Measurements from ENCODE around the gene PHACTR3.

PHACTR3 gene

DNA sequence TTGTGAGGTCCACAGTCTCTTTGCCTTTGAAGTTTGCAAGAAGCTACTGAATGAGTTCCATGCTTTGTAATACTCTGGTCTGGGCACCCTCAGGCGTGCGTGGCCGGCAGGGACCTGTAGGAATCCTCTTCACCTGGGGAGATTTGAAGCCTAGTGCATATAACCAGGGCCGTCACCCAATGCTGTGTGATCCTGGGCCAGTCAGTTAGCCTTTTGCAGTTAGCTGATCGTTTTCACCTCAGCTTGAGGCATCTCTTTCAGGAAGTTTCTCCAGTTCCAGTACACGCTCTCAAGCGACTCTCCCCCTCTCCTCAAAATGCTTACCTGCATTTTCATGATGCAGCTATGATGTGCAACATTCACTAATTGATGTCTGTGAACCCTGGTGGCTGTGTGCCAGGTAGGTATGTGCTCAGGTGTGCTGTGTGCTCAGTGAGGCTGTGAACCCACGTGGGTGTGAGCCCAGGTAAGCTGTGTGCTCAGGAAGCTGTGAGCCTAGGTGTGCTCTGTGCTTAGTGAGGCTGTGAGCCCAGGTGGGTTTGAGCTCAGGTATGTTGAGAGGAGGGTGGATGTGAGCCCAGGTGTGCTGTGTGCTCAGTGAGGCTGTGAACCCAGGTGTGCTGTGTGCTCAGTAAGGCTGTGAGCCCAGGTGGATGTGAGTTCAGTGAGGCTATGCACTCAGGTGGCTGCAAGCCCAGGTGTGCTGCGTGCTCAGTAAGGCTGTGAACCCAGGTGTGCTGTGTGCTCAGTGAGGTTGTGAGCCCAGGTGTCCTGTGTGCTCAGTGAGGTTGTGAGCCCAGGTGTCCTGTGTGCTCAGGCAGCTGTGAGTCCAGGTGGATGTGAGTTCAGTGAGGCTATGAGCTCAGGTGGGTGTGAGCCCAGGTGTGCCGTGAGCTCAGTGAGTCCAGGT, 120.4 kb downstream of the PHACTR3 start:
- no peaks in the 10 kb centered on the region for H3K9me3 ChIP-seq (ENCODE audit: control insufficient read depth in 1 of 2, low read length in 2 of 2)
- no peaks in the 10 kb centered on the region for H3K36me3 ChIP-seq (ENCODE audit: control insufficient read depth in 1 of 2, insufficient read depth in 2 of 2, low read length in 2 of 2)
- H3K4me3 ChIP-seq (ENCODE audit: low read depth in 1 of 2, low read length in 2 of 2): no peak overlapping the region
- H3K27me3 ChIP-seq (ENCODE audit: control insufficient read depth in 1 of 2, insufficient read depth in 2 of 2, low read length in 2 of 2): peaks cover 0 to 7% of the 10 kb centered on the region in 2 donors
- no peaks in the 10 kb centered on the region for H3K4me1 ChIP-seq (ENCODE audit: control insufficient read depth in 1 of 2, insufficient read depth in 2 of 2, low read length in 2 of 2)
- no peak overlapping the region for H3K9ac ChIP-seq (ENCODE audit: low read depth in 1 of 2, low read length in 2 of 2)
- no peak overlapping the region for H3K27ac ChIP-seq (ENCODE audit: low read depth, low read length)

GRCh38 chr20:59725476-59726280, 121.3 kb downstream of the PHACTR3 start:
- H3K9me3 ChIP-seq (ENCODE audit: control insufficient read depth in 1 of 2, low read length in 2 of 2): no peaks in the 10 kb centered on the region
- H3K36me3 ChIP-seq (ENCODE audit: control insufficient read depth in 1 of 2, insufficient read depth in 2 of 2, low read length in 2 of 2): no peaks in the 10 kb centered on the region
- H3K9ac ChIP-seq (ENCODE audit: low read depth in 1 of 2, low read length in 2 of 2): no peak overlapping the region
- H3K4me3 ChIP-seq (ENCODE audit: low read depth in 1 of 2, low read length in 2 of 2): no peak overlapping the region
- no peaks in the 10 kb centered on the region for H3K4me1 ChIP-seq (ENCODE audit: control insufficient read depth in 1 of 2, insufficient read depth in 2 of 2, low read length in 2 of 2)
- no peak overlapping the region for H3K27ac ChIP-seq (ENCODE audit: low read depth, low read length)
- H3K27me3 ChIP-seq (ENCODE audit: control insufficient read depth in 1 of 2, insufficient read depth in 2 of 2, low read length in 2 of 2): peaks cover 0 to 7% of the 10 kb centered on the region in 2 donors

DNA sequence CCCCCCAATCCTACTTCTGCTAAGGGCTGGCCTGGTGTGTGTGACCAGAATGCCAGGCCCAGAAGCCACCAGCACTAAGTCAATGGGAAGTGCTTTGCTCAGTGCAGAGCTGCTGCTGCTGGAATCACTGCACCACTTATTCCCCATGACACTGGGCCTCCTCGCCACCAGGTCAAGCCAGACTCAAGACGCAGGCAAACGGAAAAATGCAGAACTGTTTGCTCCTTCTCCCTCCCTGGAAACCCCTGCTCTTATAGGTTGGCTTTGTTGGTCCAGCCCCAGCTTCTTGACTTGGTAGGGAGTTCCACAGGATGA, 121.9 kb downstream of the PHACTR3 start:
- H3K36me3 ChIP-seq (ENCODE audit: control insufficient read depth in 1 of 2, insufficient read depth in 2 of 2, low read length in 2 of 2): no peaks in the 10 kb centered on the region
- H3K4me1 ChIP-seq (ENCODE audit: control insufficient read depth in 1 of 2, insufficient read depth in 2 of 2, low read length in 2 of 2): no peaks in the 10 kb centered on the region
- H3K27ac ChIP-seq (ENCODE audit: low read depth, low read length): no peak overlapping the region
- peaks cover 0 to 7% of the 10 kb centered on the region in 2 donors for H3K27me3 ChIP-seq (ENCODE audit: control insufficient read depth in 1 of 2, insufficient read depth in 2 of 2, low read length in 2 of 2)
- no peak overlapping the region for H3K9ac ChIP-seq (ENCODE audit: low read depth in 1 of 2, low read length in 2 of 2)
- no peaks in the 10 kb centered on the region for H3K9me3 ChIP-seq (ENCODE audit: control insufficient read depth in 1 of 2, low read length in 2 of 2)
- no peak overlapping the region for H3K4me3 ChIP-seq (ENCODE audit: low read depth in 1 of 2, low read length in 2 of 2)

- Histone ChIP-seq H3K4me3 (ENCODE audit: low read depth in 1 of 2, low read length in 2 of 2) (no peak overlapping the region), H3K4me1 (ENCODE audit: control insufficient read depth in 1 of 2, insufficient read depth in 2 of 2, low read length in 2 of 2) (no peaks in the 10 kb centered on the region), H3K27me3 (ENCODE audit: control insufficient read depth in 1 of 2, insufficient read depth in 2 of 2, low read length in 2 of 2) (peaks cover 0 to 7% of the 10 kb centered on the region in 2 donors), H3K9me3 (ENCODE audit: control insufficient read depth in 1 of 2, low read length in 2 of 2) (no peaks in the 10 kb centered on the region), H3K9ac (ENCODE audit: low read depth in 1 of 2, low read length in 2 of 2) (no peak overlapping the region), H3K36me3 (ENCODE audit: control insufficient read depth in 1 of 2, insufficient read depth in 2 of 2, low read length in 2 of 2) (no peaks in the 10 kb centered on the region), H3K27ac (ENCODE audit: low read depth, low read length) (no peak overlapping the region)
Measured at GRCh38 chr20:59728722-59729430, 124.5 kb downstream of the PHACTR3 start.

- Histone ChIP-seq H3K4me1 (ENCODE audit: control insufficient read depth in 1 of 2, insufficient read depth in 2 of 2, low read length in 2 of 2) (no peaks in the 10 kb centered on the region), H3K27me3 (ENCODE audit: control insufficient read depth in 1 of 2, insufficient read depth in 2 of 2, low read length in 2 of 2) (peaks cover 0 to 7% of the 10 kb centered on the region in 2 donors), H3K36me3 (ENCODE audit: control insufficient read depth in 1 of 2, insufficient read depth in 2 of 2, low read length in 2 of 2) (no peaks in the 10 kb centered on the region), H3K4me3 (ENCODE audit: low read depth in 1 of 2, low read length in 2 of 2) (no peak overlapping the region), H3K9me3 (ENCODE audit: control insufficient read depth in 1 of 2, low read length in 2 of 2) (no peaks in the 10 kb centered on the region), H3K9ac (ENCODE audit: low read depth in 1 of 2, low read length in 2 of 2) (no peak overlapping the region), H3K27ac (ENCODE audit: low read depth, low read length) (no peak overlapping the region)
Measured at GRCh38 chr20:59729506-59729905, 125.2 kb downstream of the PHACTR3 start.

GRCh38 chr20:59730722-59731121, 126.4 kb downstream of the PHACTR3 start:
- H3K27me3 ChIP-seq (ENCODE audit: control insufficient read depth in 1 of 2, insufficient read depth in 2 of 2, low read length in 2 of 2): peaks cover 0 to under 1% of the 10 kb centered on the region in 2 donors
- H3K4me1 ChIP-seq (ENCODE audit: control insufficient read depth in 1 of 2, insufficient read depth in 2 of 2, low read length in 2 of 2): no peaks in the 10 kb centered on the region

DNA sequence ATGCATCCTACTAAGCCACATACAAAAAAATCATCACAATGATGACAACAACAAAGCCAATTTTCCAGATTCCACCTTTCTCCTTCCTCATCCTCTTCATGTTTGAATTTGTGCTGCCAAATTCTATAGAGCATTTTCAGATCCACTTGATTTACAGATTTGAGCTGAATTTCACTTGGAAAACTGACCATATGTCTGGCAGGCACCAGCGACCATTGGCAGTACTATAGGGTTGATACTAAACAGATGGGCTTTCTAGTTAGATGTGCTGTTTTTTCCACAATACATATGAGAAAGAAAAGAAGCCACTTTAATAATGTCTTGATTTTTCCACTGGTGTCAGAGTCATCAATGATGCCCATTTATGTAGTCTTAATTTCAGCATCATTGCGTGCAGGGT, 127.0 kb downstream of the PHACTR3 start:
- no peak overlapping the region for H3K9ac ChIP-seq (ENCODE audit: low read depth in 1 of 2, low read length in 2 of 2)
- H3K36me3 ChIP-seq (ENCODE audit: control insufficient read depth in 1 of 2, insufficient read depth in 2 of 2, low read length in 2 of 2): no peaks in the 10 kb centered on the region
- no peak overlapping the region for H3K4me3 ChIP-seq (ENCODE audit: low read depth in 1 of 2, low read length in 2 of 2)
- no peaks in the 10 kb centered on the region for H3K27me3 ChIP-seq (ENCODE audit: control insufficient read depth in 1 of 2, insufficient read depth in 2 of 2, low read length in 2 of 2)
- H3K4me1 ChIP-seq (ENCODE audit: control insufficient read depth in 1 of 2, insufficient read depth in 2 of 2, low read length in 2 of 2): no peaks in the 10 kb centered on the region
- no peak overlapping the region for H3K27ac ChIP-seq (ENCODE audit: low read depth, low read length)
- no peaks in the 10 kb centered on the region for H3K9me3 ChIP-seq (ENCODE audit: control insufficient read depth in 1 of 2, low read length in 2 of 2)

More at GRCh38 chr20:59730722-59731121, 126.4 kb downstream of the PHACTR3 start:
- no peak overlapping the region for H3K9ac ChIP-seq (ENCODE audit: low read depth in 1 of 2, low read length in 2 of 2)
- H3K27ac ChIP-seq (ENCODE audit: low read depth, low read length): no peak overlapping the region
- H3K9me3 ChIP-seq (ENCODE audit: control insufficient read depth in 1 of 2, low read length in 2 of 2): no peaks in the 10 kb centered on the region
- no peaks in the 10 kb centered on the region for H3K36me3 ChIP-seq (ENCODE audit: control insufficient read depth in 1 of 2, insufficient read depth in 2 of 2, low read length in 2 of 2)
- no peak overlapping the region for H3K4me3 ChIP-seq (ENCODE audit: low read depth in 1 of 2, low read length in 2 of 2)

DNA sequence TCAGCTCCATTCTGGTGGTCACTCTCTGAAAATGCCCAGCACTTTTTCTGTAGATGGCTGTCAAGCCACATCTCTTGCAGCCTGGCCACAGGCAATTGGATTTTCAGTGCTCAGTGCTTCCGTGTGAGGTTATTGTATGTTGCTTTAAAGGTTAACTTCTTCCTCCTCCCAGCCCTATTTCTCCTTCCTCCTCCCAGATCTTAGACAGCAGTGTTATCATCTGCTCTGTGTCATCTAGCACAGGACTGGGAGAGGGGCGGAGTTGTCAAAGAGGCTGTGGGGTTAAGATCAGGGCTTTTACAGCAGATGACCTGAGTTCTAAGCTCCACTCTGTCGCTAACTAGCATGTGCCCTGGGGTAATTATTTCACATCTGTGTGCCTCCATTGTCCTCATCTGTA, 129.0 kb downstream of the PHACTR3 start:
- H3K27me3 ChIP-seq (ENCODE audit: control insufficient read depth in 1 of 2, insufficient read depth in 2 of 2, low read length in 2 of 2): no peaks in the 10 kb centered on the region
- H3K4me1 ChIP-seq (ENCODE audit: control insufficient read depth in 1 of 2, insufficient read depth in 2 of 2, low read length in 2 of 2): no peaks in the 10 kb centered on the region

GRCh38 chr20:59735486-59735885, 131.1 kb downstream of the PHACTR3 start:
- Histone ChIP-seq H3K9me3 (ENCODE audit: control insufficient read depth in 1 of 2, low read length in 2 of 2) (no peaks in the 10 kb centered on the region), H3K27me3 (ENCODE audit: control insufficient read depth in 1 of 2, insufficient read depth in 2 of 2, low read length in 2 of 2) (no peaks in the 10 kb centered on the region), H3K4me3 (ENCODE audit: low read depth in 1 of 2, low read length in 2 of 2) (no peak overlapping the region), H3K36me3 (ENCODE audit: control insufficient read depth in 1 of 2, insufficient read depth in 2 of 2, low read length in 2 of 2) (no peaks in the 10 kb centered on the region), H3K9ac (ENCODE audit: low read depth in 1 of 2, low read length in 2 of 2) (no peak overlapping the region), H3K4me1 (ENCODE audit: control insufficient read depth in 1 of 2, insufficient read depth in 2 of 2, low read length in 2 of 2) (no peaks in the 10 kb centered on the region), H3K27ac (ENCODE audit: low read depth, low read length) (no peak overlapping the region)

More for the DNA sequence above, 129.0 kb downstream of the PHACTR3 start:
- Histone ChIP-seq H3K27ac (ENCODE audit: low read depth, low read length) (no peak overlapping the region), H3K9ac (ENCODE audit: low read depth in 1 of 2, low read length in 2 of 2) (no peak overlapping the region), H3K9me3 (ENCODE audit: control insufficient read depth in 1 of 2, low read length in 2 of 2) (no peaks in the 10 kb centered on the region), H3K4me3 (ENCODE audit: low read depth in 1 of 2, low read length in 2 of 2) (no peak overlapping the region), H3K36me3 (ENCODE audit: control insufficient read depth in 1 of 2, insufficient read depth in 2 of 2, low read length in 2 of 2) (no peaks in the 10 kb centered on the region)

GRCh38 chr20:59735917-59736316, 131.6 kb downstream of the PHACTR3 start:
- H3K9me3 ChIP-seq (ENCODE audit: control insufficient read depth in 1 of 2, low read length in 2 of 2): no peaks in the 10 kb centered on the region
- H3K27me3 ChIP-seq (ENCODE audit: control insufficient read depth in 1 of 2, insufficient read depth in 2 of 2, low read length in 2 of 2): no peaks in the 10 kb centered on the region
- H3K4me3 ChIP-seq (ENCODE audit: low read depth in 1 of 2, low read length in 2 of 2): no peak overlapping the region
- no peak overlapping the region for H3K27ac ChIP-seq (ENCODE audit: low read depth, low read length)
- H3K4me1 ChIP-seq (ENCODE audit: control insufficient read depth in 1 of 2, insufficient read depth in 2 of 2, low read length in 2 of 2): no peaks in the 10 kb centered on the region
- no peak overlapping the region for H3K9ac ChIP-seq (ENCODE audit: low read depth in 1 of 2, low read length in 2 of 2)
- no peaks in the 10 kb centered on the region for H3K36me3 ChIP-seq (ENCODE audit: control insufficient read depth in 1 of 2, insufficient read depth in 2 of 2, low read length in 2 of 2)
